ENCODE data around the gene OTOG.

The OTOG gene

DNA sequence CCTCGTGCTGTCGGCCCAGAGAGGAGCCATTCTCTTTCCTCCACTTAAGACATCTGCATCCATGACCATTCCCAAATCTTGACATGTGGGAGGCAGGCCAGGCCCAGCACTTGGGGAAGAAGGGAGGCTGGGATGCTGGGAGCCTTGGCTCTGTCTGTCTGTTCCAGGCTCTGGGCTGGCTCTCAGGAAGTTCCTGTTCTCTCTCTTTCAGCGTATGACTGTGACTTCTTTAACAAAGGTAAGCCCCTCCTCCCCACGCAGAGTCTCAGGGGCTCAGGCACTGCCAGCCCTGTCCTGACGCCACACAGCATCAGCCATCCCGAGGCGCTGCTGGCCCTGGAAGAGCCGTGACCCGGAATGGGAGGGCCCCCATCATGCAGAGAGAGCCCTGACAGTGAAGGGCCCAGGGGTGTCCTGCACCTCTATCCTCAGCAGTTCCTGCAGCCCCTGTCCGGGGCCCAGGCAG is 52.4 kb downstream of the OTOG start:
- Histone ChIP-seq H3K4me3 (ENCODE audit: low read depth, low read length) (no peak overlapping the region), H3K27ac (ENCODE audit: extremely low read depth, low read depth, low read length) (no peak overlapping the region), H3K36me3 (ENCODE audit: control insufficient read depth in 2 of 2, insufficient read depth in 1 of 2, low read length in 2 of 2) (no peaks in the 10 kb centered on the region), H3K4me1 (ENCODE audit: control insufficient read depth, insufficient read depth, low read length) (no peaks in the 10 kb centered on the region), H3K9me3 (ENCODE audit: control insufficient read depth, insufficient read depth, low read depth, low read length) (no peaks in the 10 kb centered on the region)
- ChIA-PET POLR2A (no interaction called here), CTCF (interaction anchor here (0.6 to 6.5 kb wide), 24 partner anchors 11 to 885 kb away, joined by 3 to 102 read pairs (median 5); no protein-coding TSS in a partner anchor)
- TF ChIP-seq FEZF1 (tag by site-specific recombination; IDR thresholded peaks at IDR 0.05) (no peak), ZNF585B (tag by site-specific recombination; IDR thresholded peaks at IDR 0.05) (no peak), ZNF114 (tag by site-specific recombination; IDR thresholded peaks at IDR 0.05) (no peak), ZNF501 (tag by site-specific recombination; IDR thresholded peaks at IDR 0.05) (no peak), ZNF112 (tag by site-specific recombination; IDR thresholded peaks at IDR 0.05) (no peak), BCL11A (tag by site-specific recombination; IDR thresholded peaks at IDR 0.05; ENCODE audit: low read depth) (no peak), ZFP69B (tag by site-specific recombination; IDR thresholded peaks at IDR 0.05) (no peak), ZNF175 (tag by site-specific recombination; IDR thresholded peaks at IDR 0.05) (no peak), ZFP37 (tag by site-specific recombination; IDR thresholded peaks at IDR 0.05) (no peak)
- TF ChIP-seq, protein P1, sequence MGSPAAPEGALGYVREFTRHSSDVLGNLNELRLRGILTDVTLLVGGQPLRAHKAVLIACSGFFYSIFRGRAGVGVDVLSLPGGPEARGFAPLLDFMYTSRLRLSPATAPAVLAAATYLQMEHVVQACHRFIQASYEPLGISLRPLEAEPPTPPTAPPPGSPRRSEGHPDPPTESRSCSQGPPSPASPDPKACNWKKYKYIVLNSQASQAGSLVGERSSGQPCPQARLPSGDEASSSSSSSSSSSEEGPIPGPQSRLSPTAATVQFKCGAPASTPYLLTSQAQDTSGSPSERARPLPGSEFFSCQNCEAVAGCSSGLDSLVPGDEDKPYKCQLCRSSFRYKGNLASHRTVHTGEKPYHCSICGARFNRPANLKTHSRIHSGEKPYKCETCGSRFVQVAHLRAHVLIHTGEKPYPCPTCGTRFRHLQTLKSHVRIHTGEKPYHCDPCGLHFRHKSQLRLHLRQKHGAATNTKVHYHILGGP (tag by site-specific recombination; IDR thresholded peaks at IDR 0.05) = no peak
- TF ChIP-seq, protein P2, sequence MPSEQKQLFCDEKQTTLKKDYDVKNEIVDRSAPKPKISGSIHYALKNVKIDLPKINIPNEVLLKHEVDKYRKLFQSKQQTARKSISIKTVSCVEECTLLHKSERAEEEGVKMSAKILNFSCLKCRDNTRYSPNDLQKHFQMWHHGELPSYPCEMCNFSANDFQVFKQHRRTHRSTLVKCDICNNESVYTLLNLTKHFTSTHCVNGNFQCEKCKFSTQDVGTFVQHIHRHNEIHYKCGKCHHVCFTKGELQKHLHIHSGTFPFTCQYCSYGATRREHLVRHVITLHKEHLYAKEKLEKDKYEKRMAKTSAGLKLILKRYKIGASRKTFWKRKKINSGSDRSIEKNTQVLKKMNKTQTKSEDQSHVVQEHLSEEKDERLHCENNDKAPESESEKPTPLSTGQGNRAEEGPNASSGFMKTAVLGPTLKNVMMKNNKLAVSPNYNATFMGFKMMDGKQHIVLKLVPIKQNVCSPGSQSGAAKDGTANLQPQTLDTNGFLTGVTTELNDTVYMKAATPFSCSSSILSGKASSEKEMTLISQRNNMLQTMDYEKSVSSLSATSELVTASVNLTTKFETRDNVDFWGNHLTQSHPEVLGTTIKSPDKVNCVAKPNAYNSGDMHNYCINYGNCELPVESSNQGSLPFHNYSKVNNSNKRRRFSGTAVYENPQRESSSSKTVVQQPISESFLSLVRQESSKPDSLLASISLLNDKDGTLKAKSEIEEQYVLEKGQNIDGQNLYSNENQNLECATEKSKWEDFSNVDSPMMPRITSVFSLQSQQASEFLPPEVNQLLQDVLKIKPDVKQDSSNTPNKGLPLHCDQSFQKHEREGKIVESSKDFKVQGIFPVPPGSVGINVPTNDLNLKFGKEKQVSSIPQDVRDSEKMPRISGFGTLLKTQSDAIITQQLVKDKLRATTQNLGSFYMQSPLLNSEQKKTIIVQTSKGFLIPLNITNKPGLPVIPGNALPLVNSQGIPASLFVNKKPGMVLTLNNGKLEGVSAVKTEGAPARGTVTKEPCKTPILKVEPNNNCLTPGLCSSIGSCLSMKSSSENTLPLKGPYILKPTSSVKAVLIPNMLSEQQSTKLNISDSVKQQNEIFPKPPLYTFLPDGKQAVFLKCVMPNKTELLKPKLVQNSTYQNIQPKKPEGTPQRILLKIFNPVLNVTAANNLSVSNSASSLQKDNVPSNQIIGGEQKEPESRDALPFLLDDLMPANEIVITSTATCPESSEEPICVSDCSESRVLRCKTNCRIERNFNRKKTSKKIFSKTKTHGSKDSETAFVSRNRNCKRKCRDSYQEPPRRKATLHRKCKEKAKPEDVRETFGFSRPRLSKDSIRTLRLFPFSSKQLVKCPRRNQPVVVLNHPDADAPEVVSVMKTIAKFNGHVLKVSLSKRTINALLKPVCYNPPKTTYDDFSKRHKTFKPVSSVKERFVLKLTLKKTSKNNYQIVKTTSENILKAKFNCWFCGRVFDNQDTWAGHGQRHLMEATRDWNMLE (tag by site-specific recombination; conservative IDR thresholded peaks at IDR 0.05; ENCODE audit: low read depth) = no peak

DNA sequence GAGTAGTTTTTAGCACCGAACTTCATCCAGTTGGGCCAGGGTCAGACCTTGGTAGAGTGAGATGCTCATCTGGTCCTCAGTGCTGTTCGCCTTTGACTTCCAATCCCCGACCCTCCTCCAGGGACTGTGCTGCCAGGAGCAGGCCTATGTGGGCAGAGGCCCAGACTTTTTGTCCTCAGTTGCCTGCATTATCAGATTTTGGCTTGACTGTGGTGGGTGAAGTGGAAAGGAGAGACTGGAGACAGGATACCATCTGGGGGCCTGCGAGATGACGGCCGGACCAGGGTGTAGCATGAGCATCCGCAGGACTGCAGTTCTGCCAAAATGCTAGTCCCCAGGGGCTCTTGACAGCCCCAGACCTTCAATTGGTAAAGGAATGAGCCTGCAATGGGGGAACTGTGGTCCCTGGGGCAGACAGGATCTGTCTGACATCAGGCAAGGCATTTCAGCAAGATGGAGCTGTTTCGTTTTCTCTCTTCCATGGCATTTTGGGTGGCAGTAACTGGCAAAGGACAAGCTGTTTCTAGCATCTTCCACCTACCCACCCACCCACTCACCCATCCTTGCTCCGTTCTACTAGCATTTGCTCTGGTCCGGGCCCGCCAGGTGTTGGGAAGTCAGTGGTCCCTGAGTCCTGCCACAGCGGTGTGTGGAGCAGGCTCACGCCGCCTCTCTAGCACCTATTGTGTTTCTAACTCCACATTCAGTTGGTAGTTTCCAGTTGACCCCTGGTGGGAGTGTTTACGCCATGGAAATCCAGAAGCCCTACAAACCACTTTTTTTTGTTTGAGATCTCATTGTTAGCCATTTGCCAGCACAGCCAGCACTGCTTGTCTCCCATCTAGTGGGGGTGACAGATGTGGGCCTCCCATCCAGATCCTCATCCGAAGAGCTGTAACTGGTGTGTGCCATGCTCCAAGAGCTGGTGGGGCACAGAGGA is 53.5 kb downstream of the OTOG start:
- CTCF ChIA-PET = interaction anchor here (0.6 to 6.5 kb wide), 19 partner anchors 29 to 834 kb away, joined by 3 to 102 read pairs (median 4); partner anchors contain the start of gene USH1C
- POLR2A ChIA-PET = no interaction called here
- no peak overlapping the region for H3K27ac ChIP-seq (ENCODE audit: extremely low read depth, low read depth, low read length)
- H3K9me3 ChIP-seq (ENCODE audit: control insufficient read depth, insufficient read depth, low read depth, low read length) = no peaks in the 10 kb centered on the region
- no peak overlapping the region for H3K4me3 ChIP-seq (ENCODE audit: low read depth, low read length)
- H3K4me1 ChIP-seq (ENCODE audit: control insufficient read depth, insufficient read depth, low read length) = no peaks in the 10 kb centered on the region
- TF ChIP-seq, protein P3, sequence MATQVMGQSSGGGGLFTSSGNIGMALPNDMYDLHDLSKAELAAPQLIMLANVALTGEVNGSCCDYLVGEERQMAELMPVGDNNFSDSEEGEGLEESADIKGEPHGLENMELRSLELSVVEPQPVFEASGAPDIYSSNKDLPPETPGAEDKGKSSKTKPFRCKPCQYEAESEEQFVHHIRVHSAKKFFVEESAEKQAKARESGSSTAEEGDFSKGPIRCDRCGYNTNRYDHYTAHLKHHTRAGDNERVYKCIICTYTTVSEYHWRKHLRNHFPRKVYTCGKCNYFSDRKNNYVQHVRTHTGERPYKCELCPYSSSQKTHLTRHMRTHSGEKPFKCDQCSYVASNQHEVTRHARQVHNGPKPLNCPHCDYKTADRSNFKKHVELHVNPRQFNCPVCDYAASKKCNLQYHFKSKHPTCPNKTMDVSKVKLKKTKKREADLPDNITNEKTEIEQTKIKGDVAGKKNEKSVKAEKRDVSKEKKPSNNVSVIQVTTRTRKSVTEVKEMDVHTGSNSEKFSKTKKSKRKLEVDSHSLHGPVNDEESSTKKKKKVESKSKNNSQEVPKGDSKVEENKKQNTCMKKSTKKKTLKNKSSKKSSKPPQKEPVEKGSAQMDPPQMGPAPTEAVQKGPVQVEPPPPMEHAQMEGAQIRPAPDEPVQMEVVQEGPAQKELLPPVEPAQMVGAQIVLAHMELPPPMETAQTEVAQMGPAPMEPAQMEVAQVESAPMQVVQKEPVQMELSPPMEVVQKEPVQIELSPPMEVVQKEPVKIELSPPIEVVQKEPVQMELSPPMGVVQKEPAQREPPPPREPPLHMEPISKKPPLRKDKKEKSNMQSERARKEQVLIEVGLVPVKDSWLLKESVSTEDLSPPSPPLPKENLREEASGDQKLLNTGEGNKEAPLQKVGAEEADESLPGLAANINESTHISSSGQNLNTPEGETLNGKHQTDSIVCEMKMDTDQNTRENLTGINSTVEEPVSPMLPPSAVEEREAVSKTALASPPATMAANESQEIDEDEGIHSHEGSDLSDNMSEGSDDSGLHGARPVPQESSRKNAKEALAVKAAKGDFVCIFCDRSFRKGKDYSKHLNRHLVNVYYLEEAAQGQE (tag by site-specific recombination; IDR thresholded peaks at IDR 0.05) = no peak
- TF ChIP-seq ZFP69B (tag by site-specific recombination; IDR thresholded peaks at IDR 0.05) (no peak), ZNF560 (tag by site-specific recombination; IDR thresholded peaks at IDR 0.05; ENCODE audit: borderline replicate concordance) (no peak), ZNF423 (tag by site-specific recombination; IDR thresholded peaks at IDR 0.05) (no peak), ZNF777 (tag by site-specific recombination; IDR thresholded peaks at IDR 0.05; ENCODE audit: borderline replicate concordance) (no peak)
- TF ChIP-seq, protein P4, sequence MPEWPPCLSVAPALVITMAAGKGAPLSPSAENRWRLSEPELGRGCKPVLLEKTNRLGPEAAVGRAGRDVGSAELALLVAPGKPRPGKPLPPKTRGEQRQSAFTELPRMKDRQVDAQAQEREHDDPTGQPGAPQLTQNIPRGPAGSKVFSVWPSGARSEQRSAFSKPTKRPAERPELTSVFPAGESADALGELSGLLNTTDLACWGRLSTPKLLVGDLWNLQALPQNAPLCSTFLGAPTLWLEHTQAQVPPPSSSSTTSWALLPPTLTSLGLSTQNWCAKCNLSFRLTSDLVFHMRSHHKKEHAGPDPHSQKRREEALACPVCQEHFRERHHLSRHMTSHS (tag by site-specific recombination; IDR thresholded peaks at IDR 0.05) = no peak
- TF ChIP-seq, protein P2 (tag by site-specific recombination; conservative IDR thresholded peaks at IDR 0.05; ENCODE audit: low read depth) = no peak
- H3K36me3 ChIP-seq (ENCODE audit: control insufficient read depth in 2 of 2, insufficient read depth in 1 of 2, low read length in 2 of 2) = no peaks in the 10 kb centered on the region

Data from HEK293 (cell line).